ENCODE data around the gene CDKAL1.

Gene CDKAL1

GRCh38 chr6:21279619-21280018 lies 745.4 kb downstream of the CDKAL1 start:
- no peak for DNase-seq

GRCh38 chr6:21281366-21281765 lies 747.1 kb downstream of the CDKAL1 start:
- DNase-seq: no peak

Measured in NCI-H1417 treated with DMSO at 0.1 percent for 48 hours (cell line).